ENCODE data around the gene PRELID2.
"Not testable (repeated sequence)": the region's sequence is repeated elsewhere in the genome, so short reads cannot be mapped to it uniquely, and the experiment has no call there.

Gene PRELID2

GRCh38 chr5:145829708-145830361 lies 5.3 kb downstream of the PRELID2 start:
- ATAC-seq (replicated peaks): no peak

DNA sequence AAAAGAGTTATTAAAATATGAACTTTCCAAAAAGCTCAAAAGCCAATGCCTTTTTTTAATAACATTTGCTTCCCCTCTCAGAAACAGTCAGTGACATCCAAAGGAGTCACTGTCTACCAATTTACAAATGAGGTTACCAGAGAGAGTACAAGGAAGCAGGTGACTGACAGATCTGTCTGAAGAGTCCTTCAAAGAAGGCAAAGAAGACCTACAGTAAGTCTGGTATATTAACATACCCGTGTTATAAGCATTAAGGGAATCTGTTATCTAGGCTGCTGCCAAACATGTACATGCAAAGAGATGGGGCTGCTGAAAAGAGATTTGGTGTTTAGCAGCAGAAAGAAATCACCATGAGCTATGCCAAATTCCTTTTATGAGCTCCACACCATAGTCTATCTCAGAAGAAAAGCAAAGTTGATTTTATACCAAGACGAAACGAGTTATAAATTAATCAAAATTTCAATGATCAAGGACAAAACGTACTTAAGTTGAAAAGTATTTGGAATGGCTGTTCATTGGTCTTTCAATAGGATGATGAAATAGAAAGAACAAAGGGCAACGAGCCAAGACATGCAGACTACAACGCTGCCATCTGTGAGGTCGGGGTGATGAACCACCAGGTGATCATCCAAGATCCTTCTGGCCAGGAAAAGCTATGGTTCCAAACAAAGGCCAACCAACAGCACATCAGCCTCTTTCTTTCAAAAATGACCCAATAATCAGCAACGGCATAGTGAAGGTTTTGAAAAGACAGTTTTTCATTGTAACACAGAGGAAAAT lies 8.1 kb downstream of the PRELID2 start:
- Mint-ChIP-seq H3K27me3 (no peaks in the 10 kb centered on the region), H3K27ac (no peak overlapping the region), H3K36me3 (no peaks in the 10 kb centered on the region), H3K4me3 (no peak overlapping the region), H3K9me3 (no peaks in the 10 kb centered on the region), H3K4me1 (peaks cover 3 to 5% of the 10 kb centered on the region in 2 donors)
- no peak for ATAC-seq (replicated peaks)
- DNase-seq: no peak

More at GRCh38 chr5:145829708-145830361, 5.3 kb downstream of the PRELID2 start:
- Mint-ChIP-seq H3K27ac (no peak overlapping the region), H3K36me3 (no peaks in the 10 kb centered on the region), H3K27me3 (no peaks in the 10 kb centered on the region), H3K9me3 (no peaks in the 10 kb centered on the region), H3K4me1 (peaks cover 7 to 11% of the 10 kb centered on the region in 2 donors), H3K4me3 (no peak overlapping the region)
- DNase-seq: no peak

DNA sequence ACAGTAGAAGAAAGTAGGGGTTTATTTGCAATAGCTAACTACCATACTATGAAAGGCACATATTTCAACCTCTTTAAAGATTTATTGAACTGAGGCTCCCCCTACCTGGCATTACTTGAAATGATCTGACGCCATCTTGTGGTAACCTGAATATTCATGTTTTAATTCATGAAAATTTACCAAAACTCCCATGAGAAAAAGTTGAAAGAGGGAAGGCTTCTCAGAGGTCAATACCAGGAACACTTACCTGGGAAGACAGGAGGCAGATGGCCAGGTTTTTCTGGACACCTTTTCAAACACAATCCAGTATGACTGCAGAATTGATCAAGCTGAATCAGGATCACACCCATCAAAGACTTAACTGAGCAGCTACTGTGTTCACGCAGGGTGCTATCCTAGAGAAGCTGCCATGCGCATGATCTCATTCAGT lies 9.4 kb downstream of the PRELID2 start:
- peaks cover 3 to 5% of the 10 kb centered on the region in 2 donors for H3K4me1 Mint-ChIP-seq
- H3K27ac Mint-ChIP-seq: no peak overlapping the region
- no peaks in the 10 kb centered on the region for H3K9me3 Mint-ChIP-seq
- no peaks in the 10 kb centered on the region for H3K36me3 Mint-ChIP-seq
- H3K4me3 Mint-ChIP-seq: no peak overlapping the region
- DNase-seq: no peak
- H3K27me3 Mint-ChIP-seq: no peaks in the 10 kb centered on the region
- peak; percentile 60 to 71 for ATAC-seq (replicated peaks)

DNA sequence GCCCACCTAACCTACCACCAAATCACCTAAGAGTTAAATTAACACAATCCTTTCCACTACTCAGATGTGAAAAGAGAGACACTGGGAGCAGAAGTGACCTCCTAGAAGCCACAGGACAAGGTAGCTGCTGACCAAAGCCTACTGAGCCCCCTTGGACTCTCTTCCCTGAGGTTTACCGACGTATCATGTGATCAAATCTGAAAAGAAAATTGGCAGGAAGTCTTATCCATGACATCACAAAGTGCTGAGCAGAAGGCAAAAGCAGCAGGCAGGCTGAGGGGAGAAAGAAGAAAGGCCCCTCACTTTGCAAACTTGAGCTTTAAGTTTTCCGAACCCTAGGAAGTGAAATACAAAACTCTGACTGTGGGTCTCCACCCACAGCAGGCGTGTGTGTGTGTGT lies 11.1 kb downstream of the PRELID2 start:
- Mint-ChIP-seq H3K27ac (no peak overlapping the region), H3K27me3 (no peaks in the 10 kb centered on the region), H3K9me3 (no peaks in the 10 kb centered on the region), H3K36me3 (no peaks in the 10 kb centered on the region), H3K4me3 (no peak overlapping the region), H3K4me1 (peaks cover 3 to 5% of the 10 kb centered on the region in 2 donors)
- no peak for ATAC-seq (replicated peaks)
- no peak for DNase-seq

- Mint-ChIP-seq H3K27me3 (no peaks in the 10 kb centered on the region), H3K4me3 (no peak overlapping the region), H3K27ac (no peak overlapping the region), H3K36me3 (peaks cover 0 to 4% of the 10 kb centered on the region in 2 donors), H3K4me1 (no peaks in the 10 kb centered on the region), H3K9me3 (no peaks in the 10 kb centered on the region)
- DNase-seq (no peak), ATAC-seq (replicated peaks) (no peak)
These were observed 16.5 kb downstream of the PRELID2 start for GRCh38 chr5:145818604-145819003.

DNA sequence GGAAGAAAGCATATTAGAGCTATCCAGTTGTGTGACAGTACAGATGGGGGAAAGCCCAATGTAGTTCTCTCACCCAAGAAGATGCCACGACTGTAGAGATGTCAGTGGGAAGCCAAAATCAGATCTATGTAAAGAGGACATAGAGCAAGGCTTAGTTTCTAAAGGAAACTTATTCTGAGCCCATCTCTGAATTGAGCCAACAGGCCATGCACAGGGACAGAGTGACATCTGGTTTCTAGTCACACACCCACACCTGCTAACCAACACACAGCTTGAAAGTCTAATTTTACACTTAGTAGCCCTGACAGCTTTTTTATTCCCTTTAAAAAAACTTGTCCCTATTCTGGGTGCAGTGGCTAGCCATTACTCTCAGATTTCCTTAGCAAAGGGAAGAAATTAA lies 22.3 kb downstream of the PRELID2 start:
- Mint-ChIP-seq H3K27ac (no peak overlapping the region), H3K36me3 (peaks cover 2 to 4% of the 10 kb centered on the region in 2 donors), H3K27me3 (no peaks in the 10 kb centered on the region), H3K4me1 (no peaks in the 10 kb centered on the region), H3K4me3 (no peak overlapping the region), H3K9me3 (no peaks in the 10 kb centered on the region)
- ATAC-seq (replicated peaks) (no peak), DNase-seq (no peak)

- H3K36me3 Mint-ChIP-seq: peaks cover 2 to 4% of the 10 kb centered on the region in 2 donors
- no peak overlapping the region for H3K4me3 Mint-ChIP-seq
- H3K4me1 Mint-ChIP-seq: no peaks in the 10 kb centered on the region
- no peak for DNase-seq
- H3K27ac Mint-ChIP-seq: no peak overlapping the region
- no peak for ATAC-seq (replicated peaks)
- H3K27me3 Mint-ChIP-seq: no peaks in the 10 kb centered on the region
- H3K9me3 Mint-ChIP-seq: no peaks in the 10 kb centered on the region
These were observed 23.1 kb downstream of the PRELID2 start for GRCh38 chr5:145811834-145812625.

GRCh38 chr5:145806923-145807322 lies 28.2 kb downstream of the PRELID2 start:
- H3K27me3 Mint-ChIP-seq: no peaks in the 10 kb centered on the region
- DNase-seq: no peak
- no peak overlapping the region for H3K27ac Mint-ChIP-seq
- peaks cover 0 to 2% of the 10 kb centered on the region in 2 donors for H3K36me3 Mint-ChIP-seq
- no peak overlapping the region for H3K4me3 Mint-ChIP-seq
- no peak for ATAC-seq (replicated peaks)
- no peaks in the 10 kb centered on the region for H3K9me3 Mint-ChIP-seq
- no peaks in the 10 kb centered on the region for H3K4me1 Mint-ChIP-seq

- ATAC-seq (replicated peaks): no peak
- no peaks in the 10 kb centered on the region for H3K27me3 Mint-ChIP-seq
These were observed 29.3 kb downstream of the PRELID2 start for GRCh38 chr5:145805819-145806218.

GRCh38 chr5:145804701-145805100 lies 30.4 kb downstream of the PRELID2 start:
- DNase-seq (no peak), ATAC-seq (replicated peaks) (no peak)
- H3K27ac Mint-ChIP-seq: no peak overlapping the region
- H3K4me1 Mint-ChIP-seq: no peaks in the 10 kb centered on the region
- no peaks in the 10 kb centered on the region for H3K36me3 Mint-ChIP-seq
- H3K9me3 Mint-ChIP-seq: no peaks in the 10 kb centered on the region
- H3K27me3 Mint-ChIP-seq: no peaks in the 10 kb centered on the region
- H3K4me3 Mint-ChIP-seq: no peak overlapping the region

More at GRCh38 chr5:145805819-145806218, 29.3 kb downstream of the PRELID2 start:
- Mint-ChIP-seq H3K4me3 (no peak overlapping the region), H3K27ac (no peak overlapping the region), H3K36me3 (peaks cover 0 to 2% of the 10 kb centered on the region in 2 donors), H3K9me3 (no peaks in the 10 kb centered on the region), H3K4me1 (no peaks in the 10 kb centered on the region)
- DNase-seq: no peak

GRCh38 chr5:145803112-145804004 lies 31.8 kb downstream of the PRELID2 start:
- H3K4me1 Mint-ChIP-seq: no peaks in the 10 kb centered on the region
- H3K27me3 Mint-ChIP-seq: no peaks in the 10 kb centered on the region
- H3K36me3 Mint-ChIP-seq: no peaks in the 10 kb centered on the region
- H3K27ac Mint-ChIP-seq: no peak overlapping the region
- ATAC-seq (replicated peaks) (no peak), DNase-seq (no peak)
- no peak overlapping the region for H3K4me3 Mint-ChIP-seq
- no peaks in the 10 kb centered on the region for H3K9me3 Mint-ChIP-seq

GRCh38 chr5:145801195-145801594 lies 33.9 kb downstream of the PRELID2 start:
- DNase-seq (no peak), ATAC-seq (replicated peaks) (no peak)
- Mint-ChIP-seq H3K36me3 (no peaks in the 10 kb centered on the region), H3K27me3 (no peaks in the 10 kb centered on the region), H3K27ac (no peak overlapping the region), H3K4me1 (no peaks in the 10 kb centered on the region), H3K9me3 (no peaks in the 10 kb centered on the region), H3K4me3 (no peak overlapping the region)

DNA sequence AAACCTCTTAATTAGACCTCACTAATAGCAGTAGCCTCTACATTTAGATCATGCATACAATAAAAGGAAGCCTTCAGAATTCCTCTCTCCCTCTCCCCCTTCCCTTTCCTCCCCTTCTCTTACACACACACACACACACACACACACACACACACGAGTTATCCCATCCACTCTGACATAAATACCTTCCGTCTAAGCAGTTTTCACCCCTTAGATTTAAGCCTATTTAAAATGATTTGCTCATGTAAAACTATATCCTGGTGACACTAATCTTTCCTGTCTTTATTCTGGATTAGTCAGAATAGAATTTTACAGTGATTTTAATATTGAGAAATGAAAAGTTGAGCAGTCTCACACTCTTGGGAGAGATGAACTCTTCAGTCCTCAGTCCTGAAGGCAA lies 35.0 kb downstream of the PRELID2 start:
- H3K9me3 Mint-ChIP-seq: no peaks in the 10 kb centered on the region
- H3K36me3 Mint-ChIP-seq: no peaks in the 10 kb centered on the region
- no peak overlapping the region for H3K27ac Mint-ChIP-seq
- no peaks in the 10 kb centered on the region for H3K4me1 Mint-ChIP-seq
- no peak for DNase-seq
- no peak for ATAC-seq (replicated peaks)
- H3K4me3 Mint-ChIP-seq: no peak overlapping the region
- no peaks in the 10 kb centered on the region for H3K27me3 Mint-ChIP-seq

DNA sequence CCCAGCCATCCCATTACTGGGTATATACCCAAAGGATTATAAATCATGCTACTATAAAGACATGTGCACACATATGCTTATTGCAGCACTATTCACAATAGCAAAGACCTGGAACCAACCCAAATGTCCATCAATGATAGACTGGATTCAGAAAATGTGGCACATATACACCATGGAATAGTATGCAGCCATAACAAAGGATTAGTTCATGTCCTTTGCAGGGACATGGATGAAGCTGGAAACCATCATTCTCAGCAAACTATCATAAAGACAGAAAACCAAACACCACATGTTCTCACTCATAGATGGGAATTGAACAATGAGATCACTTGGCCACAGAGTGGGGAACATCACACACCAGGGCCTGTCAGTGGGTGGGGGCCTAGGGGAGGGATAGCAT lies 36.6 kb downstream of the PRELID2 start:
- H3K4me1 Mint-ChIP-seq; DNase-seq; H3K27me3 Mint-ChIP-seq; H3K27ac Mint-ChIP-seq; H3K4me3 Mint-ChIP-seq; H3K9me3 Mint-ChIP-seq; ATAC-seq (replicated peaks); H3K36me3 Mint-ChIP-seq: not testable (repeated sequence)
